Right cardiac atrium (tissue), 5 donors: ENCODE results near the gene LSM10. TPM values are rescaled to one million over a fixed set of nuclear protein-coding genes. Genes with fewer than 3 reads are reported as not detected.
A peak's percentile ranks its signal among the peaks of the same experiment; 100 is the strongest.

Experiments used
- ATAC-seq, 2 donors: fragments of 200-7000 bp; cut with Tn5 transposase; one replicate each; pipeline versions ENCODE4 v1.8.0 to v1.9.1; 2020; ENCODE audit warnings: moderate library complexity in 2 of 2, mild to moderate bottlenecking in 1 of 2
- DNase-seq, 3 donors: peaks; one replicate each; pipeline ENCODE4 v3.0.0-alpha.2; 2020
- H3K27ac ChIP-seq: one replicate; pipeline ENCODE4 v1.5.1; 2013; ENCODE audit warnings: mild to moderate bottlenecking, low read length, control low read depth, moderate library complexity
- H3K27me3 ChIP-seq: one replicate; pipeline ENCODE4 v1.6.1; 2013; ENCODE audit not compliant: control insufficient read depth, insufficient read depth
- H3K4me1 ChIP-seq: one replicate; pipeline ENCODE4 v1.6.1; 2013; ENCODE audit warnings: low read length; ENCODE audit not compliant: control insufficient read depth, insufficient read depth
- H3K4me3 ChIP-seq: one replicate; pipeline ENCODE4 v1.5.1; 2013; ENCODE audit warnings: low read length, control low read depth
- H3K9me3 ChIP-seq: one replicate; pipeline ENCODE4 v1.6.1; 2013; ENCODE audit warnings: low read length; ENCODE audit not compliant: control insufficient read depth
- WGBS: extraction: QIAGEN DNeasy Blood & Tissue Kit; methylation state at CpG from one replicate; pipeline ENCODE4 v1.1.7; 2013; 5-methylcytosine and 5-hydroxymethylcytosine counted together
- intact Hi-C, 4 donors: fragments of 100-400 bp; cut with DNase I; formaldehyde crosslinking; loops; one replicate each; pipeline versions ENCODE4 v1.11.0 to v1.14.0; 2022 to 2023
- polyA plus RNA-seq: library from polyadenylated mRNA; stranded (reverse); fragments of 200-250 nt; gene quantifications from one replicate; pipeline ENCODE4 v1.2.3, GENCODE V29; 2013
- total RNA-seq, 4 donors: library from RNA; stranded (reverse); fragmentation: NEBNext Ultra II Directional; extraction: Animal tissue kit (Norgen Biotek cat#: 25700); gene quantifications; one replicate each; pipeline ENCODE4 v1.2.1, GENCODE V29; 2021
- donor health status: healthy with polysubstance abuse.
- donor health status: DM: no; HTN: yes; CAD: no.
- donor health status: DM: no; HTN: no; CAD: no.
- donor health status: DM: no; HTN: yes; CAD: no; lungs with severe emphysema.
- donor health status: DM: yes; HTN: yes; CAD: no.

Gene LSM10
- total and polyA plus RNA-seq, 5 donors, result 70.9 to 121 (median 75.7) TPM

DNA sequence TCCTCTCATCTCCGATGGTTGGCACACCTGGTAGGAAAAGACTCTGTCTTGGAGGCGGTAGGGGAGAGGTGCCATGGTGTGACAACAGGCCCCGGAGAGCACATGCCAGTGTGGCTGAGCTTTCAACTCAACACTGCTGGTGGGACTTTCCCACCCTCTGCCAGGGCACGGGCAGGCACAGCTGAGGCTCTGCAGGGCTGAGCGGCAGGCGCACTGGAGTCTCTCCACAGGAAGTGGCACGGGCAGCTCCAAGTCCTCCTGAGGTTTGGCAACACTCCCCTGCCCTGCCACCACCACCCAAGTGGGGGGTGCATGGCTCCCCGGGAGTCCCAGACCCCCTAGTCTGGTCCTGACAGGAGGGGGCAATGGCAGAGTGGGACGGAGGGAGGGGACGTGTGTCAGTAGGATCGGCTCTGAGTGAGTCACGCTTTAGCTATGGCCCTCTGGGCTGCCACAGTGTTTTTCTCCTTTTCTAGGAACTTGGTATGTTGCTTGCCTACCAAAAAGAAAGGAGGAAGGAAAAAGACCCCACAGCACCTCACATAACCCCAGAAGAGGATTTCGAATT lies 47.0 kb downstream of the LSM10 start:
- H3K4me3 ChIP-seq, result no peak overlapping the region
- H3K27ac ChIP-seq, result peak overlapping the region; percentile 88
- peak in 2 of 3 donors; percentile 71 to 76 for DNase-seq
- 40% methylated on average over 13 of the region's 13 CpGs for WGBS
- peak; percentile 61 to 62 for ATAC-seq
- H3K9me3 ChIP-seq, result no peaks in the 10 kb centered on the region
- H3K4me1 ChIP-seq, result peaks cover 16% of the 10 kb centered on the region
- intact Hi-C loops, result no loop called here
- H3K27me3 ChIP-seq, result no peaks in the 10 kb centered on the region

DNA sequence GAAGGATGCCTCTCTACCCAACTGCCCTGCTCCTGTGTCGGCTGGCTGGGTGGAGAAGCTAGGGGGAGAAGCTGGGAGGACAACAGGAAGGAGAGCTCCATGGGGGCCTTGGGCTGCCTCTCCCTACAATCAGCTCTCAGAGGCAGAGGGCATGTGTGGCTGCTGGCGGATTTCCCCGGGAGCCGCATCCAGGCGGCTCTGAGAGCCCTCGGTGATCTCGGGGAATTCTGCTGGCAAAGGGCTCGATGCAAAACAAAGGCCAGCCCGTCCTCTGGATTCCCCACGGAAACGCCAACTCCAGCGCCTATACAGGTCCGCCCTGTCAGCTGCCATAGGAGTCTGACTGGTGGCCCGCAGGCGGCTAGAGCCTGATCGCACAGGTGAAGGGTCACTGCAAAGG lies 47.9 kb downstream of the LSM10 start:
- Histone ChIP-seq H3K9me3 (no peaks in the 10 kb centered on the region), H3K27me3 (no peaks in the 10 kb centered on the region), H3K4me3 (no peak overlapping the region), H3K4me1 (peaks cover 16% of the 10 kb centered on the region), H3K27ac (peak overlapping the region; percentile 88)
- intact Hi-C loops, result no loop called here
- ATAC-seq (peak; percentile 15 to 33), DNase-seq (peak in 2 of 3 donors; percentile 66 to 76)
- 44% methylated on average over 16 of the region's 16 CpGs for WGBS

DNA sequence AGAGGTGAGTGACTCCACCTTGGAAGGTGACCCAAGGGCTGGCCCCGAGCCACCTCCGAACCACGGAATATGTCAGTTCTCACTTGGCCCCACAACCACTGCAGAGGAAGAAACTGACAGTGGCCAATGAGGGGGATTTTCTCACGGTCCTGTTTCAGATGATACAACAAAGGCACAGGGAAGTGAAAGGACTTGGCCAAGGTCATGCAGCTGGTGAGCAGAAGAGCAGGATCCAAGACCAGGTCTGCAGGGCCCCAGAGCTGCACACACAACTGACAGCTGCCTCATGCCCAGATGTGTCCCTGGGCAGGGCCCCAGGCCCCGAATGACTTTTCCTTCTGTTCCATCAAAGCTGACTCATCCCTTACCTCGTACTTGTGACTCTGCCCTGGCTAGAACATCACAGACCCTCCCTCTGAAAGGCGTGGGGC lies 48.5 kb downstream of the LSM10 start:
- ATAC-seq (no peak), DNase-seq (no peak)

GRCh38 chr1:36346741-36347370 lies 50.9 kb downstream of the LSM10 start:
- DNase-seq (peak in 1 of 3 donors; percentile 32), ATAC-seq (no peak)
- Histone ChIP-seq H3K4me3 (no peak overlapping the region), H3K9me3 (no peaks in the 10 kb centered on the region), H3K27ac (no peak overlapping the region), H3K4me1 (peaks cover 12% of the 10 kb centered on the region), H3K27me3 (no peaks in the 10 kb centered on the region)
- 85% methylated on average over 8 of the region's 8 CpGs for WGBS
- intact Hi-C loops, result no loop called here

More for the DNA sequence above, 48.5 kb downstream of the LSM10 start:
- no peak overlapping the region for H3K4me3 ChIP-seq
- H3K27ac ChIP-seq, result peak overlapping the region; percentile 88
- H3K27me3 ChIP-seq, result no peaks in the 10 kb centered on the region
- H3K9me3 ChIP-seq, result no peaks in the 10 kb centered on the region
- intact Hi-C loops, result no loop called here
- H3K4me1 ChIP-seq, result peaks cover 16% of the 10 kb centered on the region
- WGBS, result 57% methylated on average over 7 of the region's 7 CpGs

DNA sequence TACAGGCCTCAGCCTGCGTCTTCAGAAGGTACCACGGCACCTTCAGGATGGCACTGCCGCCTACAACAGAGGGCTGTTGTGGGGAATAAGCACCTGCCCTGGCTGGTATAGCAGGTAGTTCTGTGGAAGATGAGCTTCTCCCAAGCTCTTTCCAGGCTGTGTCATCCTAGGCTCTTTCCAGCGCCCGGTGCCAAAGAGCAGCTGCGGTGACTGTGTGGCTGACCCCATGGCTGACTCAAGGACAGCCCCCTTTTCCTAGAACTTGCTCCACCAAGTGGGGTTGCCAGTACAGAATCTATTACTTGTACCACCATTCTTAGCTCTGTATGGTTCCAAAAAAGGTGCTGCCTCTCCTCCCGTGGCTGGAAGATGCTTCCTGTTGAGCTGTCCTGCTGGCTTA lies 52.4 kb downstream of the LSM10 start:
- Histone ChIP-seq H3K27ac (no peak overlapping the region), H3K4me3 (no peak overlapping the region), H3K27me3 (no peaks in the 10 kb centered on the region), H3K4me1 (peaks cover 5% of the 10 kb centered on the region), H3K9me3 (no peaks in the 10 kb centered on the region)
- ATAC-seq, result no peak
- WGBS, result 88% methylated on average over 7 of the region's 7 CpGs
- no peak for DNase-seq
- intact Hi-C loops, result no loop called here

GRCh38 chr1:36344395-36344680 lies 53.4 kb downstream of the LSM10 start:
- no peak for ATAC-seq
- Histone ChIP-seq H3K4me1 (peaks cover 3% of the 10 kb centered on the region), H3K27ac (no peak overlapping the region), H3K27me3 (no peaks in the 10 kb centered on the region), H3K4me3 (no peak overlapping the region), H3K9me3 (no peaks in the 10 kb centered on the region)
- intact Hi-C loops, result loop anchor here (5.0 kb wide), 1 partner anchor 78 kb away; no protein-coding TSS in a partner anchor
- WGBS, result 81% methylated on average over 8 of the region's 8 CpGs
- peak in 2 of 3 donors; percentile 15 to 58 for DNase-seq

DNA sequence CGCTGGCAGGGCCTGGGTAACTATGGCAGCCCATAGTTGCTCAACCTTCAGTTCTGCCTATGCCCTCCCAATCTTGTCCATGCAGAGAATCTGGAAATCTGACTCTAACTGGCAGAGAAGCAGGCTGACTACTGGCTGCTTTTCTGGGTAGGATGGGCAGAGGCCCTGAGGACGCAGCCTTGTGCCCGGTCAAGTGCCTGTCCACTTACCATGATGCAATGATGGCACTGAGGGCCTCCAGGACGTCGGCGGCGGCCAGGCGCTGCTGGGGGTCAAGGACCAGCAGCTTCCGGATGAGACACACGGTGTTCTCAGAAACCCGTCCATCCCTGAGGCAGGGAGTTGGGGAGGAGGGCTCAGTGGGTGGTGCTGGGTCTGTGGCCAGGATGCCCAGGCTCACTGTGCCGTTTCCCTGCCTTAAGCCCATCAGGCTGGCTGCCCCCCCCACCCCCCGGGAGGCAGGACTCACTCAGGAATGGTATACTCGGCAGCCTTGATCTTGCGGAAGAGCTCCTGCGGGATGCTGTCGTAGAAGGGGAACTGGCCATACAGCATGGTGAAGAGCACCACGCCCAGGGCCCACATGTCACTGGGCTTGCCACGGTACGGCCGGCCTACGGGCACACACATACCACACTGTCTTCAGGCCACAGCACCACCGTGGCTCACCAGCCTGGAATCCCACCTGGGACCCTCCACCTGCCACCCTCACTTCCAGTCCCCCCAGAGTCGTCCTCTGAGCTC lies 53.9 kb downstream of the LSM10 start:
- intact Hi-C loops, result loop anchor here (5.0 kb wide), 1 partner anchor 78 kb away; no protein-coding TSS in a partner anchor
- Histone ChIP-seq H3K27me3 (no peaks in the 10 kb centered on the region), H3K9me3 (no peaks in the 10 kb centered on the region), H3K4me1 (no peaks in the 10 kb centered on the region), H3K4me3 (no peak overlapping the region), H3K27ac (no peak overlapping the region)
- ATAC-seq (no peak), DNase-seq (peak in 1 of 3 donors; percentile 19)
- 90% methylated on average over 24 of the region's 24 CpGs for WGBS

Other genes with a start within 250 kb of the LSM10 start
- gene TRAPPC3, start 248.4 kb downstream of the LSM10 start, total RNA-seq, result 10 to 100 TPM; 58.5 to 67.2 (median 64.0) TPM
- 73.6 TPM for gene TRAPPC3, start 248.4 kb downstream of the LSM10 start, polyA plus RNA-seq
- 100 to 1,000 TPM; 285 to 403 (median 374) TPM for gene MAP7D1, start 241.7 kb downstream of the LSM10 start, total RNA-seq
- gene MAP7D1, start 241.7 kb downstream of the LSM10 start, polyA plus RNA-seq, result 330 TPM
- 10 to 100 TPM; 66.3 to 85.5 (median 77.3) TPM for gene THRAP3, start 173.5 kb downstream of the LSM10 start, total RNA-seq
- gene THRAP3, start 173.5 kb downstream of the LSM10 start, polyA plus RNA-seq, result 32.6 TPM
- 1 to 10 TPM; 2.5 to 4.7 (median 4.2) TPM for gene SH3D21, start 91.5 kb downstream of the LSM10 start, total RNA-seq
- gene SH3D21, start 91.5 kb downstream of the LSM10 start, polyA plus RNA-seq, result 3.5 TPM
- gene EVA1B, start 74.3 kb downstream of the LSM10 start, total RNA-seq, result 10 to 100 TPM; 11.5 to 14.0 (median 13.1) TPM
- 17.4 TPM for gene EVA1B, start 74.3 kb downstream of the LSM10 start, polyA plus RNA-seq
- 10 to 100 TPM; 66.7 to 85.0 (median 73.7) TPM for gene STK40, start 12.0 kb downstream of the LSM10 start, total RNA-seq
- 54.8 TPM for gene STK40, start 12.0 kb downstream of the LSM10 start, polyA plus RNA-seq
- gene OSCP1, start 52.5 kb upstream of the LSM10 start, total RNA-seq, result 10 to 100 TPM in 1 of 4 donors, 1 to 10 TPM in 3; 7.3 to 10.2 (median 8.5) TPM
- gene OSCP1, start 52.5 kb upstream of the LSM10 start, polyA plus RNA-seq, result 6.7 TPM
- gene MRPS15, start 66.5 kb upstream of the LSM10 start, total RNA-seq, result 10 to 100 TPM; 86.7 to 91.7 (median 89.2) TPM
- 206 TPM for gene MRPS15, start 66.5 kb upstream of the LSM10 start, polyA plus RNA-seq
- 10 to 100 TPM in 1 of 4 donors, 1 to 10 TPM in 3; 5.0 to 10.9 (median 5.9) TPM for gene CSF3R, start 85.0 kb upstream of the LSM10 start, total RNA-seq
- 4.0 TPM for gene CSF3R, start 85.0 kb upstream of the LSM10 start, polyA plus RNA-seq